CD14-positive monocyte (primary cell): Measurements from ENCODE around the gene CCDC136. TPM values are rescaled to one million over a fixed set of nuclear protein-coding genes. Genes with fewer than 3 reads are reported as not detected.

Experiments used
- DNase-seq, 3 donors: peaks; one replicate each; pipeline ENCODE4 v3.0.0-alpha.2; 2011 to 2022
- H2AFZ ChIP-seq: 2 replicates; pipeline ENCODE4 v1.6.0; 2012; ENCODE audit warnings: mild to moderate bottlenecking, low read depth, low read length, inconsistent platforms; ENCODE audit not compliant: insufficient read depth, poor library complexity, severe bottlenecking
- H3K27ac ChIP-seq, 2 donors: 1 replicate in 1 of 2; 2 replicates in 1 of 2; pipeline ENCODE4 v1.5.1; 2012 to 2013; ENCODE audit warnings: low read length in 2 of 2, control low read depth in 1 of 2, inconsistent platforms in 1 of 2, low read depth in 1 of 2, mild to moderate bottlenecking in 1 of 2
- H3K27me3 ChIP-seq, 2 donors: one replicate each; pipeline versions ENCODE4 v1.6.0 to v1.6.1; 2011 to 2013; ENCODE audit warnings: low read length in 2 of 2; ENCODE audit not compliant: control insufficient read depth in 2 of 2, insufficient read depth in 2 of 2
- H3K36me3 ChIP-seq, 2 donors: replicated peaks in 1 of 2; 1 replicate in 1 of 2; 2 replicates in 1 of 2; pipeline versions ENCODE4 v1.5.1 to v1.6.1; 2012 to 2013; ENCODE audit warnings: low read length in 2 of 2, control low read depth in 1 of 2, inconsistent platforms in 1 of 2, mild to moderate bottlenecking in 1 of 2; ENCODE audit not compliant: insufficient read depth in 2 of 2, control insufficient read depth in 1 of 2
- H3K4me1 ChIP-seq, 2 donors: 1 replicate in 1 of 2; 2 replicates in 1 of 2; pipeline versions ENCODE4 v1.5.1 to v1.6.1; 2012 to 2013; ENCODE audit warnings: low read length in 2 of 2, control low read depth in 1 of 2, inconsistent platforms in 1 of 2, mild to moderate bottlenecking in 1 of 2, moderate library complexity in 1 of 2; ENCODE audit not compliant: insufficient read depth in 2 of 2, control insufficient read depth in 1 of 2
- H3K4me2 ChIP-seq: replicated peaks from 2 replicates; pipeline ENCODE3; 2012; ENCODE audit warnings: low read length, moderate library complexity, mild to moderate bottlenecking; ENCODE audit not compliant: poor library complexity, severe bottlenecking; ENCODE audit errors: extremely low read depth
- H3K4me3 ChIP-seq, 3 experiments: fragments of 200-600 bp in 1 of 3; sonication (generic) in 1 of 3; replicated peaks in 1 of 3; 1 replicate in 2 of 3; 2 replicates in 1 of 3; pipeline ENCODE4 v1.5.1; 2011 to 2013; ENCODE audit warnings: low read length in 3 of 3, mild to moderate bottlenecking in 3 of 3, control low read depth in 2 of 3, low read depth in 2 of 3, inconsistent platforms in 1 of 3, moderate library complexity in 1 of 3
- H3K79me2 ChIP-seq: 2 replicates; pipeline ENCODE4 v1.6.0; 2012; ENCODE audit warnings: mild to moderate bottlenecking, control low read depth, inconsistent platforms, low read length, moderate library complexity; ENCODE audit not compliant: insufficient read depth
- H3K9ac ChIP-seq: 2 replicates; pipeline ENCODE4 v1.6.0; 2017; ENCODE audit warnings: low read length, mild to moderate bottlenecking; ENCODE audit not compliant: insufficient read depth, poor library complexity, severe bottlenecking
- H3K9me3 ChIP-seq, 2 donors: replicated peaks in 1 of 2; 1 replicate in 1 of 2; 2 replicates in 1 of 2; pipeline versions ENCODE4 v1.5.1 to v1.6.1; 2012 to 2013; ENCODE audit warnings: low read length in 2 of 2, control low read depth in 1 of 2; ENCODE audit not compliant: control insufficient read depth in 1 of 2, insufficient read depth in 1 of 2
- H4K20me1 ChIP-seq: 2 replicates; pipeline ENCODE4 v1.6.0; 2012; ENCODE audit warnings: mild to moderate bottlenecking, low read length, control low read depth, moderate library complexity; ENCODE audit not compliant: insufficient read depth
- H3K27ac Mint-ChIP-seq, 7 donors: one replicate each; pipeline ENCODE4 v1.8.0; 2020; ENCODE audit warnings: mild to moderate bottlenecking in 7 of 7, mixed read lengths in 7 of 7, moderate library complexity in 6 of 7, inconsistent platforms in 2 of 7
- H3K27me3 Mint-ChIP-seq, 3 donors: one replicate each; pipeline ENCODE4 v1.8.0; 2021 to 2022; ENCODE audit warnings: low read depth in 3 of 3, mild to moderate bottlenecking in 3 of 3, mixed read lengths in 3 of 3, moderate library complexity in 3 of 3, inconsistent platforms in 1 of 3
- H3K36me3 Mint-ChIP-seq, 2 donors: one replicate each; pipeline ENCODE4 v1.8.0; 2020; ENCODE audit warnings: mixed read lengths in 2 of 2, inconsistent platforms in 1 of 2, mild to moderate bottlenecking in 1 of 2
- H3K4me1 Mint-ChIP-seq: one replicate; pipeline ENCODE4 v1.8.0; 2020; ENCODE audit warnings: mild to moderate bottlenecking, mixed read lengths
- H3K4me3 Mint-ChIP-seq, 2 donors: one replicate each; pipeline ENCODE4 v1.8.0; 2020; ENCODE audit warnings: mild to moderate bottlenecking in 2 of 2, mixed read lengths in 2 of 2, moderate library complexity in 1 of 2
- H3K9me3 Mint-ChIP-seq, 7 donors: one replicate each; pipeline ENCODE4 v1.8.0; 2020 to 2022; ENCODE audit warnings: mixed read lengths in 7 of 7, mild to moderate bottlenecking in 6 of 7, moderate library complexity in 6 of 7, inconsistent platforms in 2 of 7
- WGBS: methylation state at CpG from one replicate; pipeline ENCODE4 v1.1.5; 2013; ENCODE audit warnings: missing lambda C conversion rate; ENCODE audit not compliant: insufficient coverage; 5-methylcytosine and 5-hydroxymethylcytosine counted together
- intact Hi-C, 2 donors: fragments of 100-400 bp; cut with micrococcal nuclease; formaldehyde crosslinking; loops; one replicate each; pipeline versions ENCODE4 v1.15.0 to v1.15.1; 2023
- polyA plus RNA-seq, 3 donors: library from polyadenylated mRNA; depleted of rRNA in 1 of 3; unstranded in 2 of 3; stranded (reverse) in 1 of 3; fragments of 300-500 nt in 2 of 3; fragments of >200 nt in 1 of 3; fragmentation: Illumina TruSeq in 2 of 3; gene quantifications; 1 replicate in 2 of 3; 2 replicates in 1 of 3; pipeline ENCODE4 v1.2.3, GENCODE V29; 2012 to 2021
- TF ChIP-seq, protein P1 (sequence below): fragments of 200-600 bp; IDR thresholded peaks from one replicate; pipeline ENCODE4 v1.8.0; 2022; ENCODE audit warnings: antibody characterized with exemption, mild to moderate bottlenecking

Gene CCDC136
- polyA plus RNA-seq, 3 donors = 0.26 to 2.6 TPM; not detected in 1

DNA sequence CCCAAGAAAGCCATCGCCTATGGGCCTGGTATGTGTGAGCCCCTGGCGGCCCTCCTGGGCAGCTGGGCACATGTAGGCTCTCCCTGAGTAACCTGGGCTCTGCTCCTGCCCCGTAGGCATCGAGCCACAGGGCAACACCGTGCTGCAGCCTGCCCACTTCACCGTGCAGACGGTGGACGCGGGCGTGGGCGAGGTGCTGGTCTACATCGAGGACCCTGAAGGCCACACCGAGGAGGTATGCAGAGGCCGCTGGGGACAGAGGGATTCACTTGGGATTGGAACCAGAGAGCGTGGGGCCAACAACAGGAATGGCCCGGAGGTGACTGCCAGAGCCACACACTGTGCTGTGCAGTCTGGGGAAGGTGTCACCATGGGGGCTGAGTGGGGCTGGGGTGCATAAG is 45.8 kb downstream of the CCDC136 start:
- no peaks in the 10 kb centered on the region for H3K9me3 ChIP-seq
- no peaks in the 10 kb centered on the region for H3K79me2 ChIP-seq
- no peak overlapping the region for H3K4me3 ChIP-seq
- H2AFZ ChIP-seq = no peak overlapping the region
- no peak overlapping the region for H3K27ac Mint-ChIP-seq
- TF ChIP-seq, protein P1, sequence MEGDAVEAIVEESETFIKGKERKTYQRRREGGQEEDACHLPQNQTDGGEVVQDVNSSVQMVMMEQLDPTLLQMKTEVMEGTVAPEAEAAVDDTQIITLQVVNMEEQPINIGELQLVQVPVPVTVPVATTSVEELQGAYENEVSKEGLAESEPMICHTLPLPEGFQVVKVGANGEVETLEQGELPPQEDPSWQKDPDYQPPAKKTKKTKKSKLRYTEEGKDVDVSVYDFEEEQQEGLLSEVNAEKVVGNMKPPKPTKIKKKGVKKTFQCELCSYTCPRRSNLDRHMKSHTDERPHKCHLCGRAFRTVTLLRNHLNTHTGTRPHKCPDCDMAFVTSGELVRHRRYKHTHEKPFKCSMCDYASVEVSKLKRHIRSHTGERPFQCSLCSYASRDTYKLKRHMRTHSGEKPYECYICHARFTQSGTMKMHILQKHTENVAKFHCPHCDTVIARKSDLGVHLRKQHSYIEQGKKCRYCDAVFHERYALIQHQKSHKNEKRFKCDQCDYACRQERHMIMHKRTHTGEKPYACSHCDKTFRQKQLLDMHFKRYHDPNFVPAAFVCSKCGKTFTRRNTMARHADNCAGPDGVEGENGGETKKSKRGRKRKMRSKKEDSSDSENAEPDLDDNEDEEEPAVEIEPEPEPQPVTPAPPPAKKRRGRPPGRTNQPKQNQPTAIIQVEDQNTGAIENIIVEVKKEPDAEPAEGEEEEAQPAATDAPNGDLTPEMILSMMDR = no peak
- H3K9ac ChIP-seq = no peak overlapping the region
- 97% methylated on average over 14 of the region's 16 CpGs for WGBS
- H4K20me1 ChIP-seq = no peaks in the 10 kb centered on the region
- intact Hi-C loops = no loop called here
- peaks cover 0 to 2% (median 0%) of the 10 kb centered on the region in 7 donors for H3K9me3 Mint-ChIP-seq
- H3K4me3 Mint-ChIP-seq = no peak overlapping the region
- H3K36me3 Mint-ChIP-seq = no peaks in the 10 kb centered on the region
- H3K27me3 ChIP-seq = peaks cover 4 to 19% of the 10 kb centered on the region in 2 donors
- DNase-seq = no peak
- peaks cover 3% of the 10 kb centered on the region for H3K4me1 Mint-ChIP-seq
- H3K27ac ChIP-seq = no peak overlapping the region
- H3K4me1 ChIP-seq = no peaks in the 10 kb centered on the region
- no peak overlapping the region for H3K4me2 ChIP-seq
- H3K27me3 Mint-ChIP-seq = peaks cover 17 to 26% (median 23%) of the 10 kb centered on the region in 3 donors
- no peaks in the 10 kb centered on the region for H3K36me3 ChIP-seq

DNA sequence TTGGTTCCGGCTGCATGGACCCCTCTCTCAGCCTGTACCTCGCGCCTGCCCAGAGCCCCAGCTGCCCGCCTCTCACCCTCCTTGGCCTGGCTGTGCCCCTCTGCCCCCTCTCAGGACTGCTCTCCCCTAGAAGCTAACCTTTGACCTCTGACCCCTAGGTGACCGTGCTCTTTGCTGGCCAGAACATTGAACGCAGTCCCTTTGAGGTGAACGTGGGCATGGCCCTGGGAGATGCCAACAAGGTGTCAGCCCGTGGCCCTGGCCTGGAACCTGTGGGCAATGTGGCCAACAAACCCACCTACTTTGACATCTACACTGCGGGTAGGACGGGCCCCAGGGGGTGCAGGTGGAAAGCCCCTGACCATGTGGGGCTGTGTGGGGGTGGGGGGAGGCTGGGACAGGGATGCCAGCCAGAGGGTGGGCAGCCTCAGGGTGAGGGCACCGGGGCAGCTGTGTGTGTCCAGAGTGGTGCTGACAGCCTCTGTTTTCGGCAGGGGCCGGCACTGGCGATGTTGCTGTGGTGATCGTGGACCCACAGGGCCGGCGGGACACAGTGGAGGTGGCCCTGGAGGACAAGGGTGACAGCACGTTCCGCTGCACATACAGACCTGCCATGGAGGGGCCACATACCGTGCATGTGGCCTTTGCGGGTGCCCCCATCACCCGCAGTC is 46.5 kb downstream of the CCDC136 start:
- Histone ChIP-seq H3K27ac (no peak overlapping the region), H3K36me3 (no peaks in the 10 kb centered on the region), H3K79me2 (no peaks in the 10 kb centered on the region), H3K4me3 (no peak overlapping the region), H4K20me1 (no peaks in the 10 kb centered on the region), H3K9ac (no peak overlapping the region), H2AFZ (no peak overlapping the region), H3K4me1 (no peaks in the 10 kb centered on the region), H3K9me3 (no peaks in the 10 kb centered on the region), H3K4me2 (no peak overlapping the region), H3K27me3 (peaks cover 0 to 12% of the 10 kb centered on the region in 2 donors)
- Mint-ChIP-seq H3K27ac (no peak overlapping the region), H3K9me3 (no peaks in the 10 kb centered on the region), H3K4me1 (peaks cover 3% of the 10 kb centered on the region), H3K27me3 (peaks cover 10 to 19% (median 16%) of the 10 kb centered on the region in 3 donors), H3K36me3 (no peaks in the 10 kb centered on the region), H3K4me3 (no peak overlapping the region)
- intact Hi-C loops = no loop called here
- no peak for DNase-seq
- WGBS = 96% methylated on average over 19 of the region's 22 CpGs
- TF ChIP-seq, protein P1 = no peak
